ENCODE results near the gene SLC2A3. TPM values are rescaled to one million over a fixed set of nuclear protein-coding genes. Genes with fewer than 3 reads are reported as not detected.
A peak's percentile ranks its signal among the peaks of the same experiment; 100 is the strongest.
"Not testable (repeated sequence)": the region's sequence is repeated elsewhere in the genome, so short reads cannot be mapped to it uniquely, and the experiment has no call there.

Gene SLC2A3
- total and polyA plus RNA-seq, 2 experiments from 2014 or later: 199 to 388 TPM

GRCh38 chr12:7944760-7945159 is 8.8 kb upstream of the SLC2A3 start:
- H2AFZ ChIP-seq; H3F3A ChIP-seq (replicated peaks; ENCODE audit: low read depth); H3K4me3 Mint-ChIP-seq; H3K27ac ChIP-seq (ENCODE audit: low read depth); H3K9me2 ChIP-seq (ENCODE audit: insufficient read depth); H3K4me1 Mint-ChIP-seq; H3K27ac Mint-ChIP-seq; H4K20me1 ChIP-seq (replicated peaks; ENCODE audit: insufficient read depth); H3K4me2 ChIP-seq; H3K4me1 ChIP-seq (ENCODE audit: insufficient read depth); H3K27me3 ChIP-seq (ENCODE audit: insufficient read depth); H3K79me2 ChIP-seq (replicated peaks; ENCODE audit: insufficient read depth); ATAC-seq; H3K9me3 Mint-ChIP-seq; H3K36me3 ChIP-seq (ENCODE audit: insufficient read depth); H3K27me3 Mint-ChIP-seq (ENCODE audit: insufficient read depth, low read depth, poor library complexity); H3K4me3 ChIP-seq; DNase-seq (ENCODE audit: low spot score); H3K36me3 Mint-ChIP-seq (ENCODE audit: low read depth): not testable (repeated sequence)

GRCh38 chr12:7940906-7941305 is 4.9 kb upstream of the SLC2A3 start:
- Histone ChIP-seq H3K4me2 (no peak overlapping the region), H3K4me3 (no peak overlapping the region), H3K79me2 (replicated peaks; ENCODE audit: insufficient read depth) (peaks cover 1% of the 10 kb centered on the region), H4K20me1 (replicated peaks; ENCODE audit: insufficient read depth) (no peaks in the 10 kb centered on the region), H3K36me3 (ENCODE audit: insufficient read depth) (no peaks in the 10 kb centered on the region), H3K27ac (ENCODE audit: low read depth) (no peak overlapping the region), H3F3A (replicated peaks; ENCODE audit: low read depth) (peaks cover 2% of the 10 kb centered on the region; the same call in 1 of the 2 replicates), H2AFZ (no peak overlapping the region), H3K9me2 (ENCODE audit: insufficient read depth) (no peaks in the 10 kb centered on the region), H3K27me3 (ENCODE audit: insufficient read depth) (no peaks in the 10 kb centered on the region), H3K4me1 (ENCODE audit: insufficient read depth) (peaks cover 8% of the 10 kb centered on the region)
- Mint-ChIP-seq H3K9me3 (no peaks in the 10 kb centered on the region), H3K27me3 (ENCODE audit: insufficient read depth, low read depth, poor library complexity) (no peaks in the 10 kb centered on the region), H3K4me3 (no peak overlapping the region), H3K27ac (no peak overlapping the region), H3K36me3 (ENCODE audit: low read depth) (no peaks in the 10 kb centered on the region; the same call in 2 of the 3 replicates), H3K4me1 (peaks cover 7% of the 10 kb centered on the region)
- no peak for TF ChIP-seq EZH2phosphoT487 (IDR thresholded peaks at IDR 0.05; ENCODE audit: unreplicated experiment)
- TF ChIP-seq ETS1 (IDR thresholded peaks at IDR 0.05): no peak
- no peak for TF ChIP-seq ZNF462 (CRISPR knock-in tag; IDR thresholded peaks at IDR 0.05)
- no peak for TF ChIP-seq STAT1 (IDR thresholded peaks at IDR 0.05; ENCODE audit: unreplicated experiment)
- no peak for TF ChIP-seq JUNB (IDR thresholded peaks at IDR 0.05; ENCODE audit: unreplicated experiment)
- no peak for TF ChIP-seq EZH2 (IDR thresholded peaks at IDR 0.05; ENCODE audit: low read depth, unreplicated experiment)
- TF ChIP-seq CTCF (conservative IDR thresholded peaks at IDR 0.05; ENCODE audit: low read depth in 2 of 2): no peak
- no peak for TF ChIP-seq NANOG (IDR thresholded peaks at IDR 0.05; ENCODE audit: borderline replicate concordance)
- no peak for TF ChIP-seq ZNF114 (CRISPR knock-in tag; IDR thresholded peaks at IDR 0.05)
- TF ChIP-seq REST (IDR thresholded peaks at IDR 0.05; ENCODE audit: unreplicated experiment): no peak
- DNase-seq (ENCODE audit: low spot score) (peak; percentile 33), ATAC-seq (no peak)
